ENCODE measurements around the gene RNF208.

Gene RNF208

GRCh38 chr9:137237759-137238726 is 16.0 kb upstream of the RNF208 start:
- no peak for DNase-seq

- no peak for DNase-seq
Measured at GRCh38 chr9:137236936-137237421, 14.9 kb upstream of the RNF208 start.

- peak; percentile 64 for DNase-seq
Measured at GRCh38 chr9:137236238-137236935, 14.3 kb upstream of the RNF208 start.

- no peak for DNase-seq
Measured at GRCh38 chr9:137235424-137236237, 13.6 kb upstream of the RNF208 start.

- no peak for DNase-seq
Measured at GRCh38 chr9:137234758-137235423, 12.9 kb upstream of the RNF208 start.

GRCh38 chr9:137234055-137234697 is 12.1 kb upstream of the RNF208 start:
- no peak for DNase-seq

DNA sequence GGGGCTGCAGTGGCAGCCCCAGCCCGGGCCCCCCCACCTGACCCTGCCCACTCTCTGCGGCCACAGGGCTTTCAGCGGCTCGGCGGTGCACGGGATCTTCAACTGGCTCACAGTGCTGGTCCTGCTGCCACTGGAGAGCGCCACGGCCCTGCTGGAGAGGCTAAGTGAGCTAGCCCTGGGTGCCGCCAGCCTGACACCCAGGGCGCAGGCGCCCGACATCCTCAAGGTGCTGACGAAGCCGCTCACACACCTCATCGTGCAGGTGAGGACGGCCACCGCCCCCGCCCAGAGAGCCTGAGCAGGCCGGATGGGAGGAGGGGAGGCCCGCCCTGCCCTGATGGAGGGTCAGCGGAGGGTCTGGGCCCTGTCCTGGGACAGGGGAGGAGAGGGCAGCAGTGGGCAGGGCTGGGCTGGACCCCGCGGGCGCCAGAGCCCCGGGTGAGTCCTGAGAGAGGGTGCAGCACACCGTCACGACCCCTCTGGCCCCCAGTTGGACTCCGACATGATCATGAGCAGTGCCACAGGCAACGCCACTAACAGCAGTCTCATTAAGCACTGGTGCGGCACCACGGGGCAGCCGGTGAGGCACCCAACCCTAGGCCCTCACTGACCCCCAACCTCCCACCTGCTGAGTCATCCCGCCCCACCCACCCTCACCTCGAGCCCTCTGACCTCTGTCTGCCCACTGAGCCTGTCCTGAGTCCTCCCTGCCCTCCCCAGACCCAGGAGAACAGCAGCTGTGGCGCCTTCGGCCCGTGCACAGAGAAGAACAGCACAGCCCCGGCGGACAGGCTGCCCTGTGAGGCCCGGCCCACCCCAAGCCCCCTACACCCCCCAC is 11.3 kb upstream of the RNF208 start:
- no peak for DNase-seq

DNA sequence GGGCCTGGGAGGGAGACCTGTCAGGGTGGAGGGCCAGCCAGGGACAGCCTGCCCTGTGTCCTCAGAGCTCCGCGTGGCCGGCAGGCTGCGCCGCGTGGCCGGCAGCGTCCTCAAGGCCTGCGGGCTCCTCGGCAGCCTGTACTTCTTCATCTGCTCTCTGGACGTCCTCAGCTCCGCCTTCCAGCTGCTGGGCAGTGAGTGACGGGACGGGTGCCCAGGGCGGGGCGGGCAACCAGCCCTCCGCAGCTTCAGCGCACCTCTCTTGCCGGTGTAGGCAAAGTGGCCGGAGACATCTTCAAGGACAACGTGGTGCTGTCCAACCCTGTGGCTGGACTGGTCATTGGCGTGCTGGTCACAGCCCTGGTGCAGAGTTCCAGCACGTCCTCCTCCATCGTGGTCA is 10.5 kb upstream of the RNF208 start:
- DNase-seq = no peak

GRCh38 chr9:137232101-137232500 is 10.1 kb upstream of the RNF208 start:
- DNase-seq = no peak

- no peak for DNase-seq
Measured at GRCh38 chr9:137231372-137232039, 9.5 kb upstream of the RNF208 start.

DNA sequence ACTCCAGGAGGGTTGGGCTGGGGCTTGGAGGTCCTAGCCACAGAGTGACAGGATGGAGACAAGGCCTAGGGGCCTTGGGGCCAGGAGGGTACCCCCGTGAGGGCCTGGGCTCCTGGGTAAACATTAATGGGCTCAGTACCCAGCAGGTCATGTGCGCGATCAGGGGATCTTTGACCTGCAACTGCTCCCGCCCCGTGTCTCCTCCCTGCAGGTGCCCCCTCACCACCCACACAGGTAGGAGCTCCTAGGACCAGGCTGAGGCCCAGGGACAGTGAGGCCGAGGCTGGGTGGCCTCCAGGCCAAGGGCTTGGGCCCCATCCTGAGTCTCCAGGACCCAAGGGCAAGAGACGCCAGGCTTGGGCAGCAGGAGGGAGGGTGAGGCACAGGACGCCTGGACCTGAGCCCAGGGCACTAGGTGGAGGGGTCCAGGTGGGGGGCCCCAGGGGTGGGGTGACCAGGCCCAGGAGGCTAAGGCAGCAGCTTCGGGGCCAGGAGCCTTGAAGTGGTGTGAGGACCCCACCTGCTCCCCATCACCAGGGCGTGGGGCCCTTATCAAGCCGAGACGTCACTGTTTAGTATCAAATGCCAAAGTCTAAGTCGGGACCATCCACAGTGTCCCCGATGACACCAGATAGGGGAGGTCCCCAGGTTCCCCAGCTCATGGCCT is 8.8 kb upstream of the RNF208 start, which contains the start of gene SLC34A3:
Gene SLC34A3, plus strand, starts transcription at position 197 of the 667 bp plus-strand sequence. CDS start 802 bp downstream, outside the sequence.
- no peak for DNase-seq

- DNase-seq = no peak
Measured at GRCh38 chr9:137229903-137230704, 8.1 kb upstream of the RNF208 start.

- DNase-seq = no peak
Measured at GRCh38 chr9:137228968-137229896, 7.2 kb upstream of the RNF208 start.

- no peak for DNase-seq
Measured at GRCh38 chr9:137228506-137228967, 6.5 kb upstream of the RNF208 start.

DNA sequence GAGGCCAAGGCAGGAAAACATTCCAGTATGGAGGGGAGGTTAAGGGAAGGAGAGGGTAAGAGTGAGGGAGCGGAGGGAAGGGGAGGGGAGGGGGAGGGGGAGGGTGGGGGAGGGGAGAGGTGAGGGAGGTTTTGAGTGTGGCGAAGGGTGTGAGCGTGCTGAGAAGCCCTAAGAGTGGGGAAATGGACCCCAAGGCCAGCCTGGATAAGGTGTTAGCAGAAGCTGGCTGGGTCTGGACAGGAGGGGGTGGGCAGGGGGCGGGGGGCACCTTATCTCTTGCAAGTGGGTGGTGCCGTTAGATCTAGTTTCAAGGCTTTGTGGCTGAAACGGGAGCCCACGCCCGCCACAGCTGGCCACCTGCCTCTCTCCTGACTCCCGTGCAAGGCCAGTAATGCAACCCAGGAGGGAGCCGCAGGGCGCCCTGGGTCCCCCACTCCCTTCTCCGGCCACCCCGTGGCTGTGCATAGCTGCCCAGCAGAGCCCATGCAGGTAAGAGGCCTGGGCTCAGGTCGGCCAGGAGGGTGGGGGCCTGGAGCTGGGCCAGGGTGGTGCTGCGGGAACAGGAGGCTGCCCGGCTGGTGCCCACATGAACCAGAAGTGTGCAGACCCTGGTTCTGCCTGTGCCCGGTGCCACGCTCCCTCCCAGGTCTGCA is 5.9 kb upstream of the RNF208 start:
- DNase-seq = no peak

DNA sequence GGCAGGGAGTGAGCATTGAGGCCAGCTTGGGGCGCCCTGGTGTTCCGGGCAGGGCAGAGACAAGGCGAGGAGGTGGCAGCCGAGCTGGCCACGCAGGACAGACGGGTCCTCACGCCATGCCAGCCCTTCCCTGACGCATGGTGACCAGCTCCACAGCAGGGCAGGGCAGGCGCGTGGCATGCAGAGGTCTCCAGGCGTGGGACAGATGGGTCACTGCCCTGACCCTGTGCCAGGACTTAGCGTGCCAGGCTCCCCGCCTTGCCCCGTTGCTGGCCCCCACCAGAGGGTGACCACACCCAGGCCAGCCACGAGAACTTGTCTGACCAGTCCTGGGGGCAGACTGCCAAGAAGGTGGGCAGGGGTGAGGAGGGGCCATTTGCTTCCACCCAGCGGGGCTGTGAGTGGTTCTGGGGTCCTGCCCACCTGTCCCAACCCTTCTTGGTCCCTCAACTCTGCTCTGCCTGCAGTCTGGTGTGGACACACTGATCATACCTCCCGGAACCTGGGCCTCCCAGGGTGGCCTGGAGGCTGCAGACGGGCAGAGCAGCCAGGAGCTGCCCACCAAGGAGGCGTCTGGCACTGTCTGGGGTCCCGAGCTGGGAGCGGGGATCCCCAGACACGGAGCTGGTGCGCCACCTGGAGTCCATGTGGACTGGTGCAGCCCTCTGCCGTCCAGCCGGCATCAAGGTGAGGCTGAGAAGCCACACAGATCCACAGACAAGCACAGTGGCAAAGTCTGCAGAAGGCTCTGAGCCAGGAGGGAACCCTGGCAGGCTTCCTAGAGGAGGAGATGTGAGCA is 5.2 kb upstream of the RNF208 start, which contains the start of gene RNF224:
Gene RNF224, plus strand, starts transcription at position 449 of the 799 bp plus-strand sequence. CDS start 834 bp downstream, outside the sequence.
- DNase-seq = peak; percentile 47
